HG03378 (cell line): ENCODE data around the gene KLHL2.
"Not testable (repeated sequence)": the region's sequence is repeated elsewhere in the genome, so short reads cannot be mapped to it uniquely, and the experiment has no call there.

Experiments used
- ATAC-seq: cut with Tn5 transposase; IDR thresholded peaks from one replicate; pipeline ENCODE4 v1.9.1; 2021; ENCODE audit warnings: mild to moderate bottlenecking, moderate library complexity; ENCODE audit not compliant: unreplicated experiment

The KLHL2 gene

DNA sequence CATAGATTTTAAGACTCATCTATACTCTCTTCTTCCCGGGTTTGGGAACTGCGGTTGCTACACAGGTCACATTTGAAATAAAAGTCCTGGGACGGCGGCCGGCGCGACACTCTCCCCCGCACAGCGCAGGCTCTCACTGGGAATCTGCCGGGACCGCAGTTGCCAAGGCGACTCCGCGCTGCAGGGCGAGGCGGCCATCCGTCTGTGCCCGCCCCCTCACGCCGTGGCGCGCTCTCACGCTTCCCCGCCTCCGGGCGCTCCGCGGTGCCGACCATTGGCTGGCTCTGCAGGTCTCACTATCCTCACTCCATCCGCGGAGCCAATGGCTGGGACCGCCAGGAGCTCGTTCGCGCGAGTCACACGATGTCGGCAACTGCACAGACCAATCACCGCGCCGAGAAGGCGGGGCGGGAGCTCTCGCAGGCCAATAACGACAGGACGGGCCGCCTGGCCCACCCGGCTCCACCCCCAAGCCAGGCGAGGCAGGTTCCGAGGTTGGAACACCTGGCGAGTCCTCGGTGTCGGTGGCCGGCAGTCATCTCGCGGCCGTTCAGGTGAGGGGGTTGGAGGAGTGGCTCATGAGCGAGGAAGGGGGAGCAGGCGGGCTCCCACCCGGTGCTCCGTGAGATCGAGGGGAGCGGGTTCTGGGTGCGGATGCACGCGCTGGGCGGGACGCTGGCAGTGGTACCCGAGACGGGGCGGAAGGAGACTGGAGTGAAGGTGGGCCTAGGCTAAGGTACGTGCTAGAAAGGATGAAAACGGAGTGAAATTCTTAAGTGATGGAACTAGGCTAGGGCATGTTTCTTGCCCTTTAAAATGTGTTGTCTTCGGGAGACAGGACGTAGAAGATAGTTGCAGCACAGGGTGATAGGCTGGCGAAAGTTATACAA is 120.1 kb downstream of the KLHL2 start, which contains the start of gene MSMO1:
Gene MSMO1 (plus strand): TSS at position 459 of the 890 bp plus-strand sequence. CDS start 5,702 bp downstream, outside the sequence.
- peak; percentile 98 for ATAC-seq

- ATAC-seq = no peak
Measured at GRCh38 chr4:165328101-165328425, 120.7 kb downstream of the KLHL2 start.

DNA sequence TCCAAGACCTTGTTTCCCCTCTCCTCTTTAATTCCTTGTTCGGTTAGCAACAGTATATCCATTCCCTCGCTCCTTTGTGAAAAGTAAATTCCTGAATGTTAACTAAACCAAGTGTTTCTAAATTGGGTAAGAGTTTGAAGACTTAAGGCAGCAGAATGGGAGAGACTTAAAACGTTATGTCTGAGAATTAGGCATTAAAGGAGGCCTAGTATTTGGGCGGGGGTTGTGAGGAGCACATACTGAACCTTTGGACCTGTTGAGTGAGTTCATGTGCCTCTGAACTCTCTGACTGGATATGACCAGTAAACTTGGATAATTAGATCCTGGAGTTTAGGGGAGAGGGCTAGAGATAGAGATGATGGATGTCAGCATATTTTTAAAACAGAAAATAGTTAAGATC is 121.3 kb downstream of the KLHL2 start:
- no peak for ATAC-seq

- ATAC-seq = no peak
Measured at GRCh38 chr4:165330071-165330470, 122.7 kb downstream of the KLHL2 start.

DNA sequence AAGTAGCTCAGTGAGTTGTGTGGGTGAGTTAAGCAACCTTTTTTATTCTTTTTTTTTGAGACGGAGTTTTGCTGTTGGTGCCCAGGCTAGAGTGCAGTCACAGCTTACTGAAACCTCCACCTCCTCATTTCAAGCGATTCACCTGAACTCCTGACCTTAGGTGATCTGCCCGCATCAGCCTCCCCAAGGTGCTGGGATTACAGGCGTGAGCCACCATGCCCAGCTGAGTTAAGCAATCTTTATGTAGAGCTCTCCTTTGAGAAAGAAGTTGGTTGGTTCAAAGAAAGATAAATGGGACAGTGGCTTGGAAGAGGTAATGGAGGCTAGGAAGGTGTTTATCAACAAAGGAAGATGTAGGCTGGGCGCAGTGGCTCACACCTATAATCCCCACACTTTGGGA is 123.3 kb downstream of the KLHL2 start:
- no peak for ATAC-seq

DNA sequence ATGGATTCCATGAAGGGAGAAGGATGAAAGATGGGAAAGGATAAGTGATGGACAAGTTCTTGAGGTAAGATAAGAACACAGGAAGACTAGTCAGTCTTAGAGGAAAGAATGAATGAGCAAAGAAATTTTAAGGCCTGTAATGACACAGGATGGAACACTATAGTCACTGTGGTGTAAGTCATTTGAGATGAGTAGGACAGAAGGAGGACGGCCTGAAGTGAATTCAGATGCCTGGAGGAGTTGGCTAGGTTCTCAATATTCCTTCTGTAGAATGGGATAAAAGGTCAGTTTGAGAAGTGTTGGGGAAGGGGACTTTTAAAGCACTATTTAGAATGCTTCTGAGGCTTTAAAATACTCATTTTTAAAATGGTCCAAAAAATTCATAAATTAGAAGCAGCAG is 124.0 kb downstream of the KLHL2 start:
- ATAC-seq = no peak

GRCh38 chr4:165331823-165332222 is 124.5 kb downstream of the KLHL2 start:
- no peak for ATAC-seq

- no peak for ATAC-seq
Measured at GRCh38 chr4:165332502-165332901, 125.1 kb downstream of the KLHL2 start.

DNA sequence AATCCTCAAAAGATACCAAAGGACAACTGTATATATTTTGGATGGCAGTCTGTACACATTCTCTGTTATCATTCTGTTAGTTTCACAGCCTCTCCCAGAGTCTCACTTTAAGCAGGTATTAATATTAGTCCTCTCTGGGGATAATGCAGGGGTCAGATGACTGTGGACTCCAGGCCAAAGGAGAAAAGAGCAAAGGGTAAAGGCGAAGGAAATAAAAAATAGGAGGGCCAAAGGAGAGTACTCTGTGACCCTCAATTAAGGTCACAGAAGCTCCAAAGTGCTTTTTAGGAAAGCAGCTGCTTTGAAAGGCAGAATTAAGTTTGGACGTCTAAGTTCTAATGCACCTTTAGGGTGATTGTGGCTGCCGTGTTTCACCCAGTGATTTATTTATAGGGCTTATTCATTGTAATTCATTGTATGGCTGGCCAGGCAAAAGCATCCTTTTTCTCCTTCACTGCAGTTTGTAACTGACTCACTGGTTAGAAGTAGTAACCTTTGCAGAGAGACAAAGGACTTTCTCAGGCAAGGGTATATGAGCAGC is 127.9 kb downstream of the KLHL2 start:
- ATAC-seq = no peak

GRCh38 chr4:165336743-165337142 is 129.4 kb downstream of the KLHL2 start:
- no peak for ATAC-seq

- ATAC-seq = not testable (repeated sequence)
Measured at GRCh38 chr4:165342340-165342739, 135.0 kb downstream of the KLHL2 start.

GRCh38 chr4:165343353-165344191 is 136.2 kb downstream of the KLHL2 start:
- no peak for ATAC-seq

GRCh38 chr4:165345666-165346417 is 138.5 kb downstream of the KLHL2 start:
- ATAC-seq = no peak

- no peak for ATAC-seq
Measured at GRCh38 chr4:165347647-165348569, 140.5 kb downstream of the KLHL2 start.

DNA sequence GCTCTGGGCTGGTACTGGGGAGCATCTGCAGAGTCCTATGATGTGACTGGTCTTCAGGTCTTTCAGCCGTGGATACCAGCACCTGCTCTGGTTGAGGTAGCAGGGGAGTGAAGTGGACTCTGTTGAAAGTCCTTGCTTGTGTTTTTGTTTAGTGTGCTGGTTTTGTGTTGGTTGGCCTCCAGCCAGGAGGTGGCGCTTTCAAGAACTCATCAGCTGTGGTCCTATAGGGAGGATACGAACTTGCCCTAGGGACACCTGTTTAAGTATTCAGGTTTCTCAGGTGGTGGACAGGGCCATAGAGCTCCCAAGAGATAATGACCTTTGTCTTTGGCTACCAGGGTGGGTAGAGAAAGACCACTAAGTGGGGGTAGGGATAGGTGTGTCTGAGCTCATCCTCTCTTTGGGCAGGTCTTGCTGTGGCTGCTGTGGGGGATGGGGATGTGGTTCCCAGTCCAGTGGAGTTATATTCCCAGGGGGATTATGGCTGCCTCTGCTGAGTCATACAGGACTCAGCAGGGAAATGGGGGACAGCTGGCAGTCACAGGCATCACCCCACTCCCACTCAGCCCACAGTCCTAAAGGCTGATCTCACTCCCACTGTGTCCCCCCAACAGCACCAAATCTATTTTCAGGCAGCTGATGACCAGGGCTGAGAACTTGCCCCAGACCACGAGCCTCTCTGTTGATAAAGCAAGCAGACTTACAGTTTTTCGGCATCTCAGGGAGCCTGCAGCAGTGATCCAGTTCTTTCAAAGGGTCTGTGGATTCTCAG is 144.2 kb downstream of the KLHL2 start:
- no peak for ATAC-seq

DNA sequence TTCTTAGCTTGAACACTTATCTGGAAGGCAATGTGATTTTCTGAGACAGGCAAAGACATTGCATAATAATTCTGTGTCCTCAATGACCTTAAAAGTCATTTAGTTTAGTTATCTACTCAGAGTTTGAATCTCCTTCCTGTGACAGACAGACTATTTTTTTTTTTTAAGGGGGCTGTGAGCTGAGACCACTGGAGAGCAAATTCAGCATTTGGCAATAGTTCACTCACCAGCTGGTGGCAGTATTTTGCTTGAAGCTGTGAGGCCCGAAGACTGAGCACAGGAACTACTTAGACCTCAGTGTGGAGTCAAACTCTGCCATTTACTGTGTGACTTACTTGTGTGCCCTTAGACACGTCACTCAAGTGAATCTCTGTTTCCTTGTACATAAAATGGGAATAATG is 148.5 kb downstream of the KLHL2 start:
- ATAC-seq = peak; percentile 60

GRCh38 chr4:165359506-165359905 is 152.1 kb downstream of the KLHL2 start:
- ATAC-seq = no peak

DNA sequence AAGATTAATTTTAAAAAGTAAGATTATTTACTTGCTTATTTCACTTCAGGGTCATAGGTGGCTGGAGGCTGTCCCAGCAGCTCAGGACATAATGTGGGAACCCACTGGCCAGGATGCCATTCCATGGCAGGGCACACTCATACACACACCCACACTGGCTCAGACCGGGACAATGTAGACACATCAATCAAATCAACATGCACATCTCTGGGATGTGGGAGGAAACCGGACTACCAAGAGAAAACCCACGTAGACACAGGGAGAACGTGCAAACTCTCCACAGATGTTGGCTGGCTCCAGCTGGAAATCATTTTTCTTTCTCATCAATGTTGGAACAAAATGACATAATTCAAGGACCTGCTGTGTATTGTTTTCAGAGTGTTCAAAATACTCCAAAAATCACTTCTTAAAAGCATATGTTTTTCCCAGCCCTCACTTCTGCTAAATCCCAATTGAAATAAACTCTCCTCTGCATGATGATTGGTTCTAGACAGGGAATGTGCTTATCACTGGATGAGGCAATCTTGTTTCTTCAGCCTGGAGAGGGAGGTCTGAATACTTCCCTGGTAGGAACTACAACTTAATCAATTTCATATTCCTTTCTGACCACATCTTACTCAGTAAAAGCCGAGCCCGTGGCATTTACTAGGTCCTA is 152.8 kb downstream of the KLHL2 start:
- ATAC-seq = no peak
